H9 (cell line): Measurements from ENCODE around the gene NAXD. TPM values are rescaled to one million over a fixed set of nuclear protein-coding genes. Genes with fewer than 3 reads are reported as not detected.

ENCODE experiments used
- DNase-seq: peaks from one replicate; pipeline ENCODE4 v3.0.0-alpha.2; 2017
- H2AFZ ChIP-seq: one replicate; pipeline ENCODE4 v1.6.1; 2013; ENCODE audit warnings: mild to moderate bottlenecking, low read length, control low read depth, moderate library complexity
- H2AK5ac ChIP-seq: 2 replicates; pipeline ENCODE4 v1.6.1; 2013; ENCODE audit warnings: low read length, control low read depth, mixed read lengths; ENCODE audit not compliant: insufficient read length
- H2BK120ac ChIP-seq: one replicate; pipeline ENCODE4 v1.6.1; 2013; ENCODE audit warnings: low read depth, mild to moderate bottlenecking, low read length, control low read depth, inconsistent platforms; ENCODE audit not compliant: poor library complexity, severe bottlenecking
- H2BK12ac ChIP-seq: 2 replicates; pipeline ENCODE4 v1.6.1; 2013; ENCODE audit warnings: low read length, control low read depth, mixed read lengths, low read depth; ENCODE audit not compliant: insufficient read length
- H2BK15ac ChIP-seq: 2 replicates; pipeline ENCODE4 v1.6.1; 2013; ENCODE audit warnings: low read depth, low read length, control low read depth
- H2BK20ac ChIP-seq: one replicate; pipeline ENCODE4 v1.6.1; 2013; ENCODE audit warnings: low read depth, mild to moderate bottlenecking, low read length, control low read depth, inconsistent platforms; ENCODE audit not compliant: poor library complexity, severe bottlenecking
- H2BK5ac ChIP-seq: 2 replicates; pipeline ENCODE4 v1.6.1; 2013; ENCODE audit warnings: low read length, control low read depth, mixed read lengths; ENCODE audit not compliant: insufficient read length
- H3K14ac ChIP-seq: 2 replicates; pipeline ENCODE4 v1.6.1; 2013; ENCODE audit warnings: low read length, control low read depth; ENCODE audit not compliant: insufficient read depth
- H3K18ac ChIP-seq: 2 replicates; pipeline ENCODE4 v1.6.1; 2013; ENCODE audit warnings: low read depth, mild to moderate bottlenecking, mixed read lengths, low read length, control low read depth; ENCODE audit not compliant: insufficient read length
- H3K23ac ChIP-seq: 2 replicates; pipeline ENCODE4 v1.6.1; 2013; ENCODE audit warnings: low read length, control low read depth, mixed read lengths, low read depth; ENCODE audit not compliant: insufficient read length
- H3K23me2 ChIP-seq: 2 replicates; pipeline ENCODE4 v1.6.1; 2013; ENCODE audit warnings: low read depth, mild to moderate bottlenecking, mixed read lengths, low read length, control low read depth; ENCODE audit not compliant: insufficient read length, poor library complexity, severe bottlenecking
- H3K27ac ChIP-seq: 2 replicates; pipeline ENCODE4 v1.5.1; 2013; ENCODE audit warnings: low read length, control low read depth, mixed read lengths, low read depth; ENCODE audit not compliant: insufficient read length
- H3K27me3 ChIP-seq: 2 replicates; pipeline ENCODE4 v1.6.1; 2013; ENCODE audit warnings: low read length, control low read depth, inconsistent platforms; ENCODE audit not compliant: insufficient read depth
- H3K4ac ChIP-seq: 2 replicates; pipeline ENCODE4 v1.6.1; 2013; ENCODE audit warnings: low read depth, mild to moderate bottlenecking, control low read depth, inconsistent platforms, low read length, moderate library complexity
- H3K4me1 ChIP-seq: 2 replicates; pipeline ENCODE4 v1.6.1; 2013; ENCODE audit warnings: low read length, control low read depth, inconsistent platforms; ENCODE audit not compliant: insufficient read depth
- H3K4me2 ChIP-seq: 2 replicates; pipeline ENCODE4 v1.6.1; 2013; ENCODE audit warnings: low read length, control low read depth, mixed read lengths; ENCODE audit not compliant: insufficient read length, insufficient read depth
- H3K56ac ChIP-seq: 2 replicates; pipeline ENCODE4 v1.6.1; 2013; ENCODE audit warnings: low read depth, mild to moderate bottlenecking, mixed read lengths, low read length, control low read depth; ENCODE audit not compliant: insufficient read length
- H3K79me1 ChIP-seq: 2 replicates; pipeline ENCODE4 v1.6.1; 2013; ENCODE audit warnings: low read depth, mild to moderate bottlenecking, moderate library complexity, low read length, control low read depth, inconsistent platforms; ENCODE audit not compliant: insufficient read depth, poor library complexity, severe bottlenecking
- H3K79me2 ChIP-seq: 2 replicates; pipeline ENCODE4 v1.6.1; 2013; ENCODE audit warnings: low read length, control low read depth, inconsistent platforms; ENCODE audit not compliant: insufficient read depth
- H3K9ac ChIP-seq: 2 replicates; pipeline ENCODE4 v1.6.1; 2013; ENCODE audit warnings: low read length, control low read depth, mixed read lengths; ENCODE audit not compliant: insufficient read length; ENCODE audit errors: extremely low read depth
- H3K9me3 ChIP-seq: one replicate; pipeline ENCODE4 v1.6.1; 2013; ENCODE audit warnings: low read depth, low read length, inconsistent platforms; ENCODE audit not compliant: control insufficient read depth
- H3T11ph ChIP-seq: one replicate; pipeline ENCODE4 v1.6.1; 2013; ENCODE audit warnings: mild to moderate bottlenecking, low read length, control low read depth, inconsistent platforms
- H4K20me1 ChIP-seq: one replicate; pipeline ENCODE4 v1.6.1; 2013; ENCODE audit not compliant: control insufficient read depth, insufficient read length, insufficient read depth
- H4K5ac ChIP-seq: 2 replicates; pipeline ENCODE4 v1.6.1; 2013; ENCODE audit warnings: low read depth, mild to moderate bottlenecking, mixed read lengths, low read length, control low read depth; ENCODE audit not compliant: insufficient read length
- H4K8ac ChIP-seq: replicated peaks from 2 replicates; pipeline ENCODE4 v1.6.1; 2013; ENCODE audit warnings: low read length, control low read depth, mixed read lengths, low read depth; ENCODE audit not compliant: insufficient read length
- H4K91ac ChIP-seq: 2 replicates; pipeline ENCODE4 v1.6.1; 2013; ENCODE audit warnings: low read depth, mild to moderate bottlenecking, moderate library complexity, mixed read lengths, low read length, control low read depth; ENCODE audit not compliant: insufficient read length
- H3K27ac Mint-ChIP-seq, 3 experiments: 2 replicates in 2 of 3; 3 replicates in 1 of 3; pipeline ENCODE4 v1.8.0; 2020 to 2021; ENCODE audit warnings: mixed read lengths in 3 of 3, mild to moderate bottlenecking in 1 of 3, moderate library complexity in 1 of 3
- H3K27me3 Mint-ChIP-seq: 2 replicates; pipeline ENCODE4 v1.8.0; 2021; ENCODE audit warnings: low read depth, mild to moderate bottlenecking, moderate library complexity, mixed read lengths
- H3K36me3 Mint-ChIP-seq, 3 experiments: 2 replicates in 2 of 3; 3 replicates in 1 of 3; pipeline ENCODE4 v1.8.0; 2020 to 2021; ENCODE audit warnings: low read depth in 3 of 3, mixed read lengths in 3 of 3; ENCODE audit not compliant: insufficient read depth in 1 of 3
- H3K4me1 Mint-ChIP-seq, 2 experiments: 2 replicates each; pipeline ENCODE4 v1.8.0; 2020; ENCODE audit warnings: mixed read lengths in 2 of 2
- H3K4me3 Mint-ChIP-seq, 2 experiments: 2 replicates in 1 of 2; 3 replicates in 1 of 2; pipeline ENCODE4 v1.8.0; 2020 to 2021; ENCODE audit warnings: mild to moderate bottlenecking in 2 of 2, mixed read lengths in 2 of 2, moderate library complexity in 1 of 2
- H3K9me3 Mint-ChIP-seq, 2 experiments: 2 replicates in 1 of 2; 3 replicates in 1 of 2; pipeline ENCODE4 v1.8.0; 2020; ENCODE audit warnings: mild to moderate bottlenecking in 2 of 2, mixed read lengths in 2 of 2, moderate library complexity in 1 of 2
- WGBS: extraction: QIAGEN DNeasy Blood & Tissue Kit; methylation state at CpG from one replicate; pipeline ENCODE4 v1.1.7; 2013; ENCODE audit warnings: missing lambda C conversion rate, low lambda C conversion rate, mixed read lengths; ENCODE audit not compliant: insufficient read length; ENCODE audit errors: extremely low coverage; 5-methylcytosine and 5-hydroxymethylcytosine counted together
- total RNA-seq: library from RNA; stranded (reverse); gene quantifications from 2 replicates; pipeline ENCODE4 v1.2.1, GENCODE V29; 2021
- TF ChIP-seq, protein P1 (sequence below): fragments of 200-600 bp; sonication (generic); conservative IDR thresholded peaks from 3 replicates; pipeline ENCODE4 v1.8.0; 2021; ENCODE audit warnings: antibody characterized with exemption, mild to moderate bottlenecking

The NAXD gene
- total RNA-seq, 1 experiment from 2014 or later: 25.5 TPM

DNA sequence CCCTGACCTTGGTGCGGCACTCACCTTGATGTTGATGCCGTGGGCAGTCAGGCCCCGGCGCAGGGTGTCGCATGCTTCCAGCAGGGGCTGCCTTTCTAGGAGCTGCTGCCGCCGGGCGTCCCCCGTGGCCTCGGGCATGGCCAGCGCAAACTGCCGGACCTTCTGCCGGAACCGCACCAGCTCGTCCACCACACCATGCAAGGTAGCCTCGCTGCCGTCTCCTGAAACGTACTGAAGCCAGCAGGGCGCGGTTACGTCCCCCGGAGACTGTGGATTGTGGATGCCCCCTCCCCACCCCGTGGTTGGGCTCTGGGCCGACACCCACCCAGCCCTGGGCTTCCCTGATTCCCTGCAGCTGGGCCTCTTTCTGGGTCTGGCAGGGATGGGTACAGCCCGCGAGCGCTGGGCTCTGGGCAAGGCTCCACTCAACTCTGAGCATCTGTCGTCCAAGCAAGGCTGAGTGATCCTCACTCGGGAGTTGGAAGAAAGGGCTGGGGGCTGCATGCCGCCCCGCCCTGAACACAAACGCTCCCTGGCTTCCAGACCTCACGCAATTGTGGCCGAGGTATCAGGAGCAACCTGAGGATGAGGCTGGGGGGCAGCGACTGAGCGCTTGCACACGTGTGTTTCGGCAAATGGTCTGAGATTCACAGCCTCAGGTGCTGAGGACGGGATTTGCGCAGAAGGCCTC, 27.1 kb downstream of the NAXD start:
- no peak for DNase-seq
- Mint-ChIP-seq H3K4me1 (peaks cover 5 to 7% of the 10 kb centered on the region in 2 experiments), H3K27ac (no peak overlapping the region), H3K36me3 (peaks cover 14 to 61% (median 47%) of the 10 kb centered on the region in 3 experiments), H3K27me3 (no peaks in the 10 kb centered on the region; the same call in 1 of the 2 replicates), H3K4me3 (no peak overlapping the region), H3K9me3 (no peaks in the 10 kb centered on the region)
- Histone ChIP-seq H3K23ac (no peak overlapping the region), H3K79me2 (no peaks in the 10 kb centered on the region), H3K4me1 (peaks cover 2% of the 10 kb centered on the region), H3K56ac (no peak overlapping the region), H3K14ac (no peak overlapping the region; the same call in 1 of the 2 replicates), H4K20me1 (no peaks in the 10 kb centered on the region), H2AFZ (no peak overlapping the region), H4K5ac (no peak overlapping the region), H2BK15ac (no peak overlapping the region), H2BK20ac (no peak overlapping the region), H3K4me2 (no peak overlapping the region), H4K8ac (no peak overlapping the region), H3K9ac (no peak overlapping the region), H3K18ac (no peak overlapping the region), H3K9me3 (no peaks in the 10 kb centered on the region), H3T11ph (no peak overlapping the region), H3K4ac (no peak overlapping the region), H3K27ac (no peak overlapping the region), H2AK5ac (no peak overlapping the region), H2BK5ac (no peak overlapping the region), H3K27me3 (no peaks in the 10 kb centered on the region), H3K79me1 (no peaks in the 10 kb centered on the region), H2BK120ac (no peak overlapping the region), H2BK12ac (no peak overlapping the region), H4K91ac (no peak overlapping the region), H3K23me2 (no peaks in the 10 kb centered on the region)
- TF ChIP-seq, protein P1, sequence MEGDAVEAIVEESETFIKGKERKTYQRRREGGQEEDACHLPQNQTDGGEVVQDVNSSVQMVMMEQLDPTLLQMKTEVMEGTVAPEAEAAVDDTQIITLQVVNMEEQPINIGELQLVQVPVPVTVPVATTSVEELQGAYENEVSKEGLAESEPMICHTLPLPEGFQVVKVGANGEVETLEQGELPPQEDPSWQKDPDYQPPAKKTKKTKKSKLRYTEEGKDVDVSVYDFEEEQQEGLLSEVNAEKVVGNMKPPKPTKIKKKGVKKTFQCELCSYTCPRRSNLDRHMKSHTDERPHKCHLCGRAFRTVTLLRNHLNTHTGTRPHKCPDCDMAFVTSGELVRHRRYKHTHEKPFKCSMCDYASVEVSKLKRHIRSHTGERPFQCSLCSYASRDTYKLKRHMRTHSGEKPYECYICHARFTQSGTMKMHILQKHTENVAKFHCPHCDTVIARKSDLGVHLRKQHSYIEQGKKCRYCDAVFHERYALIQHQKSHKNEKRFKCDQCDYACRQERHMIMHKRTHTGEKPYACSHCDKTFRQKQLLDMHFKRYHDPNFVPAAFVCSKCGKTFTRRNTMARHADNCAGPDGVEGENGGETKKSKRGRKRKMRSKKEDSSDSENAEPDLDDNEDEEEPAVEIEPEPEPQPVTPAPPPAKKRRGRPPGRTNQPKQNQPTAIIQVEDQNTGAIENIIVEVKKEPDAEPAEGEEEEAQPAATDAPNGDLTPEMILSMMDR: no peak
- WGBS: no CpG with 5 or more reads among the region's 40 CpGs
